Uterus (tissue), 4 donors: ENCODE data around the gene UBE2R2. TPM values are rescaled to one million over a fixed set of nuclear protein-coding genes. Genes with fewer than 3 reads are reported as not detected.

Source experiments
- DNase-seq, 2 donors: peaks; one replicate each; pipeline ENCODE4 v3.0.0-alpha.2; 2019 to 2020
- H3K27ac ChIP-seq, 2 donors: fragments of 200-600 bp; sonication (generic); 1 replicate in 1 of 2; 2 replicates in 1 of 2; pipeline ENCODE4 v1.5.1; 2016 to 2018
- H3K27me3 ChIP-seq, 2 donors: fragments of 200-600 bp; sonication (generic); one replicate each; pipeline ENCODE4 v1.5.1; 2018 to 2019; ENCODE audit warnings: control low read depth in 1 of 2
- H3K36me3 ChIP-seq, 2 donors: fragments of 200-600 bp; sonication (generic); one replicate each; pipeline ENCODE4 v1.5.1; 2019; ENCODE audit warnings: control low read depth in 1 of 2
- H3K4me1 ChIP-seq, 2 donors: fragments of 200-600 bp; sonication (generic); one replicate each; pipeline ENCODE4 v1.5.1; 2018 to 2019; ENCODE audit warnings: control low read depth in 1 of 2
- H3K4me3 ChIP-seq, 2 donors: fragments of 200-600 bp; sonication (generic); 1 replicate in 1 of 2; 2 replicates in 1 of 2; pipeline ENCODE4 v1.5.1; 2018 to 2019; ENCODE audit warnings: mild to moderate bottlenecking in 1 of 2
- H3K9me3 ChIP-seq, 2 donors: fragments of 200-600 bp; sonication (generic); one replicate each; pipeline ENCODE4 v1.5.1; 2019; ENCODE audit warnings: control low read depth in 1 of 2
- POLR2A ChIP-seq, 2 donors: fragments of 450-650 bp; IDR thresholded peaks; one replicate each; pipeline ENCODE4 v1.6.1; 2016; ENCODE audit warnings: antibody characterized with exemption in 2 of 2, mild to moderate bottlenecking in 1 of 2, moderate library complexity in 1 of 2
- intact Hi-C: fragments of 100-400 bp; cut with DNase I; formaldehyde crosslinking; loops from one replicate; pipeline ENCODE4 v1.15.1; 2023; ENCODE audit warnings: low total_unique reads
- total RNA-seq, 4 donors: library from RNA; depleted of rRNA in 3 of 4; stranded (reverse); fragments of >200 nt in 3 of 4; gene quantifications; one replicate each; pipeline versions ENCODE4 v1.1.0 to v1.2.4, GENCODE V29; 2014 to 2023
- TF ChIP-seq, protein P1 (sequence below), 4 experiments: fragments of 200-600 bp in 2 of 4; fragments of 450-650 bp in 2 of 4; sonication (generic) in 2 of 4; IDR thresholded peaks; one replicate each; pipeline ENCODE4 v1.5.1; 2016 to 2019; ENCODE audit warnings: antibody characterized with exemption in 4 of 4, mild to moderate bottlenecking in 2 of 4, moderate library complexity in 1 of 4
- donor health status: DM: yes; HTN: yes; CAD: no.

UBE2R2 gene
- total RNA-seq, 4 donors from 2014 or later: 5.4 to 46.9 (median 22.1) TPM

DNA sequence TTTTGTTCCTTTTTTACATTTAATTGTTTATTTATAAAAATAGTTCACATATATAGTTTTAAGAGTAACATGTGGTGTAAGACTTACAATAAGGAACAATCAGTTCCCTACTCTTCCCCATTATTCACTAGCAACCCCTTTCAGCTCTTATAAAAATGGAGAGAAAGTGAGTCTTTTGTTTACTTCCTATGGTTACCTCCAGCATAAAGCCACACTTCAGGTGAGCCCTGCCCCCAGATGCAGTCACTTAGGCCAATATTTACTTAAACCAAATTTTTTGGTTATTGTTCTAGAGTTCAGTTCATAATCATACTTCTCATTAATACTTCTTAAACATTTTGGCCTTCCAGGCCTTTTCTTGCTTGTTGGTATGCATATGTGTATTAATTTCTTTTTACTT, 33.7 kb downstream of the UBE2R2 start:
- Histone ChIP-seq H3K4me1 (peaks cover 12 to 13% of the 10 kb centered on the region in 2 donors), H3K27me3 (no peaks in the 10 kb centered on the region), H3K27ac (peak overlapping the region in 1 of 2 donors; percentile 12), H3K36me3 (no peaks in the 10 kb centered on the region), H3K4me3 (no peak overlapping the region), H3K9me3 (no peaks in the 10 kb centered on the region)
- DNase-seq: no peak
- TF ChIP-seq, protein P1, sequence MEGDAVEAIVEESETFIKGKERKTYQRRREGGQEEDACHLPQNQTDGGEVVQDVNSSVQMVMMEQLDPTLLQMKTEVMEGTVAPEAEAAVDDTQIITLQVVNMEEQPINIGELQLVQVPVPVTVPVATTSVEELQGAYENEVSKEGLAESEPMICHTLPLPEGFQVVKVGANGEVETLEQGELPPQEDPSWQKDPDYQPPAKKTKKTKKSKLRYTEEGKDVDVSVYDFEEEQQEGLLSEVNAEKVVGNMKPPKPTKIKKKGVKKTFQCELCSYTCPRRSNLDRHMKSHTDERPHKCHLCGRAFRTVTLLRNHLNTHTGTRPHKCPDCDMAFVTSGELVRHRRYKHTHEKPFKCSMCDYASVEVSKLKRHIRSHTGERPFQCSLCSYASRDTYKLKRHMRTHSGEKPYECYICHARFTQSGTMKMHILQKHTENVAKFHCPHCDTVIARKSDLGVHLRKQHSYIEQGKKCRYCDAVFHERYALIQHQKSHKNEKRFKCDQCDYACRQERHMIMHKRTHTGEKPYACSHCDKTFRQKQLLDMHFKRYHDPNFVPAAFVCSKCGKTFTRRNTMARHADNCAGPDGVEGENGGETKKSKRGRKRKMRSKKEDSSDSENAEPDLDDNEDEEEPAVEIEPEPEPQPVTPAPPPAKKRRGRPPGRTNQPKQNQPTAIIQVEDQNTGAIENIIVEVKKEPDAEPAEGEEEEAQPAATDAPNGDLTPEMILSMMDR (IDR thresholded peaks at IDR 0.05): no peak
- TF ChIP-seq POLR2A (IDR thresholded peaks at IDR 0.05): no peak
- intact Hi-C loops: loop anchor here (5.0 kb wide), 1 partner anchor 38 kb away; no protein-coding TSS in a partner anchor

- Histone ChIP-seq H3K4me3 (no peak overlapping the region), H3K4me1 (peaks cover 12 to 13% of the 10 kb centered on the region in 2 donors), H3K36me3 (no peaks in the 10 kb centered on the region), H3K9me3 (no peaks in the 10 kb centered on the region), H3K27ac (peak overlapping the region in 1 of 2 donors; percentile 27), H3K27me3 (no peaks in the 10 kb centered on the region)
- no peak for DNase-seq
- intact Hi-C loops: loop anchor here (5.0 kb wide), 1 partner anchor 39 kb away; no protein-coding TSS in a partner anchor
- TF ChIP-seq, protein P1 (IDR thresholded peaks at IDR 0.05): no peak
- TF ChIP-seq POLR2A (IDR thresholded peaks at IDR 0.05): no peak
Observed at GRCh38 chr9:33851301-33851700, 34.3 kb downstream of the UBE2R2 start.

GRCh38 chr9:33852216-33852826, 35.4 kb downstream of the UBE2R2 start:
- H3K27ac ChIP-seq: peak overlapping the region in 1 of 2 donors; percentile 27
- peaks cover 12 to 13% of the 10 kb centered on the region in 2 donors for H3K4me1 ChIP-seq
- TF ChIP-seq POLR2A (IDR thresholded peaks at IDR 0.05): no peak
- TF ChIP-seq, protein P1 (IDR thresholded peaks at IDR 0.05): peak; percentile 43 to 67 (median 58)
- H3K4me3 ChIP-seq: no peak overlapping the region
- no peaks in the 10 kb centered on the region for H3K27me3 ChIP-seq
- no peaks in the 10 kb centered on the region for H3K36me3 ChIP-seq
- intact Hi-C loops: loop anchor here (5.0 kb wide), 1 partner anchor 40 kb away; no protein-coding TSS in a partner anchor
- no peaks in the 10 kb centered on the region for H3K9me3 ChIP-seq
- DNase-seq: peak; percentile 49 to 59

DNA sequence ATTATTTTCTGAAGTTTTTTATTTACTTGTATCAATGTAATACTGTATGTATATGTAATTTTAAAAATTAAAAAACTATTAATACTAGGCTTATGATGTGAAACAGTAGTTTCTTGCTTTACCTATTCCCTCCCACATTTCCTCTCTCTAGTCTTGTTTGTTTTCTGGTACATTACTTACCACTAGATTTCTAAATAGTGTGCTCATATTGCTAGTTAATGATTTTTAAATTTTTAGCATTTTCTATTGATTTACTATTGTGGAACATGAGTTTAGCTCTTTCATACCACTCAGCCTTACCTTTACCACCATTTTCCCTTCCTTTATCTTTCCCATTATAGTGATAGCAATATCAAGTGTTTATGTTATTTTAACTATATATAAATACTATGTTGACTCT, 39.3 kb downstream of the UBE2R2 start:
- H3K27me3 ChIP-seq: no peaks in the 10 kb centered on the region
- H3K36me3 ChIP-seq: no peaks in the 10 kb centered on the region
- no peak overlapping the region for H3K4me3 ChIP-seq
- no peak for DNase-seq
- peaks cover 6 to 9% of the 10 kb centered on the region in 2 donors for H3K4me1 ChIP-seq
- H3K9me3 ChIP-seq: no peaks in the 10 kb centered on the region
- intact Hi-C loops: no loop called here
- H3K27ac ChIP-seq: no peak overlapping the region
- TF ChIP-seq POLR2A (IDR thresholded peaks at IDR 0.05): no peak
- TF ChIP-seq, protein P1 (IDR thresholded peaks at IDR 0.05): no peak

DNA sequence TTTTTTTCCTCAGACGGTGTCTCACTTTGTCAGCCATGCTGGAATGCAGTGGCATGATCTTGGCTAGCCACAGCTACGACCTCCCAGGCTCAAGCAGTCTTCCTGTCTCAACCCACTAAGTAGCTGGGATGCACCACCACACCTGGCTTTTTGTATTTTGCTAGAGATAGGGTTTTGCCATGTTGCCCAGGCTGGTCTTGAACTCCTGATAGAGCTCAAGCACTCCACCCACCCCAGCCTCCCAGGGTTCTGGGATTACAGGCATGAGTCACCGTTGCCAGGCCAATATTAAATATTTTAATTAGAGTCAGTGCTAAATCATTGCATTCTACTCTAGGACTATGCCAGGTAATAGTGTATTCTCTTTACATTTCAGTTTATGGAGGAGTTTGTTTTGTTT, 41.5 kb downstream of the UBE2R2 start:
- Histone ChIP-seq H3K4me1 (no peaks in the 10 kb centered on the region), H3K36me3 (no peaks in the 10 kb centered on the region), H3K27ac (no peak overlapping the region), H3K27me3 (no peaks in the 10 kb centered on the region), H3K9me3 (no peaks in the 10 kb centered on the region), H3K4me3 (no peak overlapping the region)
- no peak for DNase-seq
- intact Hi-C loops: no loop called here
- TF ChIP-seq, protein P1 (IDR thresholded peaks at IDR 0.05): no peak
- no peak for TF ChIP-seq POLR2A (IDR thresholded peaks at IDR 0.05)
